Measurements from ENCODE around the gene PIN1.

The PIN1 gene

GRCh38 chr19:9791552-9792205 lies 43.4 kb upstream of the PIN1 start:
- Histone ChIP-seq H3K27me3 (replicated peaks) (no peaks in the 10 kb centered on the region), H3K36me3 (replicated peaks) (no peaks in the 10 kb centered on the region), H3K27ac (peak overlapping the region; percentile 37), H3K4me3 (ENCODE audit: low read depth, low read length) (peak overlapping the region; percentile 68)
- no peak for TF ChIP-seq CTCF (IDR thresholded peaks at IDR 0.05; ENCODE audit: low read depth, low read length, missing control alignments)
- in situ Hi-C loops (cut with HindIII; ENCODE audit: low pct_ligation_motif_present, low sequenced_read_pairs): no loop called here
- DNase-seq: peak; percentile 96

GRCh38 chr19:9792206-9793070 lies 42.7 kb upstream of the PIN1 start:
- in situ Hi-C loops (cut with HindIII; ENCODE audit: low pct_ligation_motif_present, low sequenced_read_pairs): no loop called here
- H3K27me3 ChIP-seq (replicated peaks): no peaks in the 10 kb centered on the region
- peak overlapping the region; percentile 75 for H3K4me3 ChIP-seq (ENCODE audit: low read depth, low read length)
- no peaks in the 10 kb centered on the region for H3K36me3 ChIP-seq (replicated peaks)
- TF ChIP-seq CTCF (IDR thresholded peaks at IDR 0.05; ENCODE audit: low read depth, low read length, missing control alignments): no peak
- peak overlapping the region; percentile 42 for H3K27ac ChIP-seq
- DNase-seq: peak; percentile 85

- in situ Hi-C loops (cut with HindIII; ENCODE audit: low pct_ligation_motif_present, low sequenced_read_pairs): no loop called here
- peak; percentile 45 for DNase-seq
Observed at GRCh38 chr19:9793071-9793591, 42.0 kb upstream of the PIN1 start.

GRCh38 chr19:9796113-9796773 lies 38.9 kb upstream of the PIN1 start:
- no peaks in the 10 kb centered on the region for H3K27me3 ChIP-seq (replicated peaks)
- no peaks in the 10 kb centered on the region for H3K36me3 ChIP-seq (replicated peaks)
- in situ Hi-C loops (cut with HindIII; ENCODE audit: low pct_ligation_motif_present, low sequenced_read_pairs): no loop called here
- peak; percentile 90 for TF ChIP-seq CTCF (IDR thresholded peaks at IDR 0.05; ENCODE audit: low read depth, low read length, missing control alignments)
- H3K27ac ChIP-seq: no peak overlapping the region
- DNase-seq: peak; percentile 92
- H3K4me3 ChIP-seq (ENCODE audit: low read depth, low read length): no peak overlapping the region

More at GRCh38 chr19:9793071-9793591, 42.0 kb upstream of the PIN1 start:
- Histone ChIP-seq H3K27ac (peak overlapping the region; percentile 40), H3K4me3 (ENCODE audit: low read depth, low read length) (peak overlapping the region; percentile 75), H3K27me3 (replicated peaks) (no peaks in the 10 kb centered on the region), H3K36me3 (replicated peaks) (no peaks in the 10 kb centered on the region)
- no peak for TF ChIP-seq CTCF (IDR thresholded peaks at IDR 0.05; ENCODE audit: low read depth, low read length, missing control alignments)

- Histone ChIP-seq H3K4me3 (ENCODE audit: low read depth, low read length) (no peak overlapping the region), H3K36me3 (replicated peaks) (no peaks in the 10 kb centered on the region), H3K27me3 (replicated peaks) (no peaks in the 10 kb centered on the region), H3K27ac (no peak overlapping the region)
- in situ Hi-C loops (cut with HindIII; ENCODE audit: low pct_ligation_motif_present, low sequenced_read_pairs): no loop called here
- DNase-seq: no peak
- TF ChIP-seq CTCF (IDR thresholded peaks at IDR 0.05; ENCODE audit: low read depth, low read length, missing control alignments): no peak
Observed at GRCh38 chr19:9797871-9798270, 37.2 kb upstream of the PIN1 start.

Measured in brain microvascular endothelial cell (primary cell).